NCI-H2196 treated with DMSO at 0.1 percent for 48 hours (cell line): ENCODE results near the gene SCN2B.
"Not testable (repeated sequence)": the region's sequence is repeated elsewhere in the genome, so short reads cannot be mapped to it uniquely, and the experiment has no call there.

Source experiments
- DNase-seq: peaks from one replicate; lab custom pipeline; 2025; ENCODE audit not compliant: unreplicated experiment; lab: John Stamatoyannopoulos, UW

SCN2B gene

DNA sequence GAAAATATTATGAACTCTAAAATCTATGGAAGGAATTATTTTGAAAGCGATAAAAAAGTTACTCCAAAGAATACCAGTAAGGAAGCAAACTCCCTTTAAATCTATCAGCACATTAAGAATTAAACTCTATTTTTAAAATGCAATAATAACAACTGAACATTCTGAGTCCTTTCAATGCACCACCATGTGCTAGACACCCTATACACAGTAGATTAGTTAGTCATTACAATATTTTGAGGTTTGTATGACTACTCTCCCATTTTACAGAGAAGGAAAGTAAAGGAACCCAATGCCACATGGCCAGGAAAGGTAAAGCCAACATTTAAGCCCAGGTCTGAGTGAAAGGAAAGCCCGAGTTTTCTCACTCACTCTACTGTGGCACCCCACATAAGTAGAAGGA is 30.6 kb upstream of the SCN2B start:
- DNase-seq, result no peak

- DNase-seq, result no peak
Observed at GRCh38 chr11:118206391-118207031, 30.1 kb upstream of the SCN2B start.

DNA sequence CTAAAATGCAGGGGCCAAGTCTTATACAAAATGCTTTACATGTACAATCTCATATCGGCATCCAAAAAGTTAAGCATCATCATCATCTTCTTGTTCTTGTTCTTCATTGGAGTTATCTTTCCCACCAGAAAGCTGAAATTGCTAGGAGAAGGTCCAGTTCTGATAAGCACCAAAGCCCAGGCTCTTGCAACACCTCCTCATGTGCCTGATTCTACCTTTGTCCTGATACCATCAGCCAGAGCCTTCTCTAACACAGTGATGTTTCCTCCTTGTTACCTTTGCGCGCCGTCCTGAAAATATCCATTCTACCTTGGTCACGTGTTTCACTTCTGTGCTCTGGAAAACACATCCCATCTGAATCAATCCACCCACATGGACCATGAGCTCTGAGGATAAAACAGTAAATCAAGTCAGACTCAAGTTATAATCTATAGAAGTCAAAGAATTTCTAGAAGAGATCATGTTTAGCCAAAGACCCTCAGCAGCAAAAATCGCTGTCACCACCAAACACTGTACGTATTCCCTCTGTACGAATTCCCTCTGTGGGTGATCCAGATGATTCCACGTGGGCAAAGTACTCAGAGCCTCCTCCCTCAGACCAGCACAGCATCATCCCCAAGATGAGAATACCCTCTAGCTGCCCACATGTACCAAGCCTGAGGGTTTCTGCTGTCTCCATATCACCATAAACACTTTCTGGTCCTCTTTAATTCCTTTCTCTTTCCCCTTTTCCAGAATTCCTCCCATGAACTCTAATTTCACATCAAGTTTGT is 29.4 kb upstream of the SCN2B start:
- DNase-seq, result no peak

DNA sequence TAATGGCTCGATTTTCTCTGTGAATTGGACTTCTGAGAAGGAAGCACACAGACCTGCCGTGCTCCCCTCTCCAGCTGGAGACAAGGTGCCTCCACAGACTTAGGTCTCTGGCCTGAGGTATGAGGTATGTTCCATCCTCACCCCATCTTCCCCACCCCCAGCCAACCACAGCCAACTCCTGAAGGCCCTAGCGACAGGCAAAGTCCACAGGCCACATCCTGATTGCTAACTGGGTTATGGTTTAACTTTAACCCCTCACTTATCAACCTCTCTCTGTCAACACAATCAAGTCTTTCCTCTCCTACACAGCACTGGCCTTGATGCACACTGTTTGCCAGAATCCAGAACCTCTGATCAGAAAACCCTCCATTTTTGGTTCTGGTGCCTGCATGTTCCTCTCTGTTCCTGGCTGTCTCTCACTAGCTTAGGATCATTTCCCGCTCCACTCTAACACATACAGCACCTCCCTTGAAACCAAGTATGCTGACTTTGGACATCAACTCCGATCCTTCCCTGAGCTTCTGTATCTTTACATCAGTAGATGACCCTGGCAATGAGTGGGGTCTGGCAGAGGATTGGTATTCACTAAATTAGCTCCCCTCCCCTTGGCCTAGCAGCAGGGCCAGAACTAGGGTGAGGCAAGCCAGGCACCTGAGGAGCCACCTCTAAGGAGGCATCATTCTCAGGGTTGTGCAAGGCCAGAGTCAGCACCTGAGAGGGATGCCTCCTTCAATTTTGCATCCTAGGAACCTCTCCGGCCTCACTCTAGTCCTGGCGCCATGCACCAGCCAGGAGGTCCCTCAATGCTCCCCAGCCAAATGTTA is 26.4 kb upstream of the SCN2B start:
- no peak for DNase-seq

DNA sequence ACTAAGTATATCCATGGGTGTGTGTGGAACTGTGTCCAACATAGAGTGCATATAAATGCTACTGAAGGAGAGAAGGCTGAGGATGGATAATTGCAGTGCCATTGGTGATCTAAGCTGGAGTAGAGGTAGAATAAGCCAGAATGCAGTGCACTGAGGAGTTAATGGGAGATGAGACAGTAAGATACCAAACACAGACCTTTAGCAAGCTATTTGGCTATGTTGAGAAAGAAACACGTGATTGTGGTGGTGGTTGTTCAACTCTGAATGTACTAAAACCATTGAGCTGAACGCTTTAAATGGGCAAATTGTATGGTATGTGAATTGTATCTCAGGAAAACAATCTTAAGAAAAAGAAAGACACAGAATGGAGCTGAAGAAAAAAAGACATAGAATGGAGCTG is 25.5 kb upstream of the SCN2B start:
- no peak for DNase-seq

DNA sequence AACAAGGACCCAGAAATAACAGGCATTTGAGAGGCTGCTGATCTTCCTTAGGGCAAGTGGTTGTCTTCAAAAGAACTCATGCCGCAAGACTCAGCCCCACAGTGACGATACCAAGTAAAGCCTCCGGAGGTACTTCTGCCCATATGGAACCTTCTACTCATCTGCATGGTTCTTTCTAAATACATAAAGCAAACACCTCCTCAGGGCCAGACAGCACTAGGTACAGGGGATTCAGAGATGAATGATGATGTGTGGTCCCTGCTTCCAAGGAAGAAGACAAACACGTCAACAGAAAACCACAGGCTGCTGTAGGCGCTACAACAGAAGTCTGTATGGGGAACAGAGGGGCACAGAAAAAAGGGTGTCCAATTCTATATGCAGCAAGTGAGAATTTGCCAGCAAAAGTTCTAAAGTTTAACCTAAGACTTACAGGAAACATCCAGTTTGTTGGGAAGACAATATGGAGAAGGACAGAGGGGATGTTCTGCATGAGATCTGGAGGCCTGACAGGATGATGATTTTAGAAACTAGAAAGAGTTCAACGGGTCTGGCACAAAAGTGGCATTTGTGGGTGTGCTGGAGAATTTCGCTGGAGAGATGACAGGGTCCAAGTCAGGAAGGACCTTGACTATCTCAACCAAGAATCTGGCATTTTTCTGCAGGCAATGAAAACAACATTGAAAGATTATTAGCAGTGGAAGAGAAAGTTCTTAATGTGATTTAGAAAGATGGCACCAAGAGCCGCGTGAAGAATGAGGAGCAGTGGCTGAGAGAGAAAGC is 24.7 kb upstream of the SCN2B start:
- DNase-seq, result no peak

GRCh38 chr11:118200497-118200896 is 24.1 kb upstream of the SCN2B start:
- DNase-seq, result no peak

DNA sequence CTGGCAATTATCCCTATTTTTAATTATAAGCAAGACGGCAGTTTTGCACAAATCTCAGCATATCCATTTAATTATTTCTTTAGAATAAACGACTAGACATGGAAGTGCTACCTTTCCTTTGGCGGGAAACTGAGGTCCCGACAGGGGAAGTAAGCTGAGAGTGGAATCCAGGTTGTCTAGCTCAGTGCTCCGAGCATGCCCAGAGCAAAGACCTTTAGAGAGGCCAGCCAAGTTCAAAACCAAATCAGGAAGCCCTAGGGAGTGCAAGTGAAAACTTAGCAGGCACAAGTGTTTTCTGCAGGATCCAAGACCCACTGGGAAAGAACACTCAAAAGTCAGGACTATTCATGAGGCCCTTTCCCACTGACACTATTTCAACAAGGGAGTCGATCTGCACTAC is 22.7 kb upstream of the SCN2B start:
- no peak for DNase-seq

- peak; percentile 48 for DNase-seq
Observed at GRCh38 chr11:118198370-118198769, 21.9 kb upstream of the SCN2B start.

DNA sequence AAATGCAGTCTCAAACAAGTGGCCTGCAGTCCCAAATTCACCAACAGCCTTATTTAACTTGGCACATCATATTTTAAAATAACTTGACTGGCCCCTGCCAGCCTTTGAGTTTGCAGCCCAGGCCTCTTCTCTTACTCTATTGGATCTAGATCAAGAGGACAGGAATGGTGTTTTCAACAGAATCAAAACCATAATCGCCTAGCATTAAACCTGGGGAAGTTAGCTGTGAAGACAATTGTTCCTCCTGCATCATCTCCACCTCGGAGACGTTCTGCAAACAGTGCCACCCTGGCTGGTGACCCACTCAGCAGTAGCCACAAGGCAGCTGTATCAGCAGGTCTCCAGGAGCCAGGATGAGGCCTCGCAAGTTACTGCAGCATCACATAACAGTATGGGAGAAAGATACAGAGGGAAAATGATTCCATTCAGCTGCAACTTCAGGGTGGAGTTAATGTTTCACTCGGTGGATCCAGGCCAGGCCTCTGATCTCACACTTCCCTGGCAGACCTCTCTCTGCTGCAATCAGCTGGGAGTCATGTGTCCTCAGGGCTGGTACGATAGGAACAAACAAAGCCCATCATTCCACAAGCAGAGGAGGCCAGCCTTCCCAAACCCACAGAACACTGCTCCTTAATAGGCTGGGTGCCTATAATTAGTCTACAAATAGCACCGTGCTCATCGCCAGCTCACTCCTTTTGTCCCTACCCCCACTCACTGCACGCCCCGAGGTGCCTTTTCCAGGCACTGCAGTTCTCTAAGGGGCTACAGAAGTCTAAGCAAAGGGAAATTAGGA is 18.6 kb upstream of the SCN2B start:
- DNase-seq, result peak; percentile 91

DNA sequence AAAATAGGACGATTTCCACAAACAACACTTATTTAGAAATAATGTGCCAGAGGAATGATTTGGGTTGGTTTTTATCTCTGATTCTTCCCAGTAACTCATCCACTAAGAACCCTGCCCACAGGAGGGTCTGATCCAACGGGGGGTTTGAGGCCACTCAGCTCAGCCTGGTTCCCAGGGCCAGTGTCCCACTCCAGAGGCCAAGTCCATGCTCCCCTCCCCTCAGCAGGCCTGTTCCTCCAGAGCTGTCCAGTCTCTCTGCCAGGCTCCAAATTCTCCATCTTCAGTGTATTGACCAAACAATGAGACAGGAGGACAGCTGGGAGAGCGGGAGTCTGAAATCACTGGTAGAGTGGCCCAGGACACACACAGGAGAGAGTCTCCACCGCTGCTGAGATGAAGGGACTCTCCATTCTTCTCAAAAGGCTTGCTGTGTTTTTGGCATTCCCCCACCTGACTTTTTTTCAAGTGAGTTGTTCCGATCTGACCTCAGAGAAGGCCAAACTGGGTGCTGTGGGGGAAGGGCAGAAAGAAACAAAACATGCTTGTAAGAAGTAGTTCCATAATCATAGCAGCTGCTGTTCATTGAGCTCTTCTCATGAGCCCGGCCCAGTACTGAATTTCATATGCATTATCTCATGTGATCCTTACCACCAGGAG is 17.6 kb upstream of the SCN2B start:
- no peak for DNase-seq

DNA sequence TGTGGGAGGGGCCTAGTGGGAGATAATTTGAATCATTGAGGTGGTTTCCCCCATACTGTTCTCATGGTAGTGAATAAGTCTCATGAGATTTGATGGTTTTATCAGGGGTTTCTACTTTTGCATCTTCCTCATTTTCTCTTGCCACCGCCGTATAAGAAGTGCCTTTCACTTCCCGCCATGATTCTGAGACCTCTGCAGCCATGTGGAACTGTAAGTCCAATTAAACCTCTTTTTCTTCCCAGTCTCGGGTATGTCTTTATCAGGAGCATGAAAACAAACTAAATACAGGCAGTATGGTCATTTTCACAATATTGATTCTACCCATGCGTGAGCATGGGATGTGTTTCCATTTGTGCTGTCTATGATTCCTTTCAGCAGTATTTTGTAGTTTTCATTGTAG is 16.4 kb upstream of the SCN2B start:
- not testable (repeated sequence) for DNase-seq

GRCh38 chr11:118190942-118191506 is 14.6 kb upstream of the SCN2B start:
- DNase-seq, result not testable (repeated sequence)

GRCh38 chr11:118186346-118187107 is 10.1 kb upstream of the SCN2B start:
- DNase-seq, result no peak

DNA sequence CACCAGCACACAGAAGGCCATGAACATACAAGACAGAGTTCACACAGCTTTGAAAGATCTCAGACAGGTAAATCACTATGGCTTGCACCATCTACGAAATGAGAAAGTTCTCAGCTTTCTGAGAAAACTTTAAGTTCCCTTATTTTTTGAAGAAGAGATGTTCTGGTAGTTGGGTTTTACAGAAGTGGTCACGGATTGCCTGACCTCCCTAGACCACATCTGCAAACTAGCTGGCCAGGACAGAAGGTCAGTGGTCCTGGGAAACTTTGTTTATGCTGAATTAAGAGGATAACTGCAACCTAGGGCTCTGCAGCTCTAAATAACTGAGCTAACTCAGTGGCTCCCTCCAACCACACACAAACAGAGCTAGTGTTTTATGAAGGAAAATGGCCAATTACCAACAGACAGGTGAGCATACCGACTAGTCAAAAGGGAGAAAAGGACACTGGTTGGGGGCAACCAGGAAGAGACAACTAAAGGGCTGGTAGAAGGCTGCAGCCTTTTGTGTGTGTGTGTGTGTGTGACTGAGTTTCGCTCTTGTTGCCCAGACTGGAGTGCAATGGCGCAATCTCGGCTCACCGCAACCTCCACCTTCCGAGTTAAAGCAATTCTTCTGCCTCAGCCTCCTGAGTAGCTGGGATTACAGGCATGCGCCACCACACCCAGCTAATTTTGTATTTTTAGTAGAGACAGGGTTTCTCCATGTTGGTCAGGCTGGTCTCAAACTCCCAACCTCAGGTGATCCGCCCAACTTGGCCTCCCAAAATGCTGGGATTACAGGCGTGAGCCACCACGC is 8.5 kb upstream of the SCN2B start:
- DNase-seq, result no peak

- DNase-seq, result not testable (repeated sequence)
Observed at GRCh38 chr11:118183691-118184090, 7.3 kb upstream of the SCN2B start.

- DNase-seq, result no peak
Observed at GRCh38 chr11:118180300-118180703, 3.9 kb upstream of the SCN2B start.

DNA sequence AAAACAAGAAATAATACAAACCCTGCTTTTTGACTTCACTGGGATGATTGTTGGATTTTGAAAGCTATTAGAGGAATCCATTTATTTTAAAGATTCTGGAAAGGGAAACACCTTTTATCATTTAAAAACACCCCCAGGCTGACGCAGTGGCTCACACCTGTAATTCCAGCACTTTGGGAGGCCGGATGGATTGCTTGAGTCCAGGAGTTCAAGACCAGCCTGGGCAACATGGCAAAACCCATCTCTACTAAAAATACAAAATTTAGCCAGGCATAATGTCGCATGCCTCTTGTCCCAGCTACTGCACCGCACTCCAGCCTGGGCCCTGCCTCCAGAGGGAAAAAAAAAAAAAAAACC is 317 bp upstream of the SCN2B start:
- no peak for DNase-seq
